RCC 7860 (cell line): Measurements from ENCODE around the gene LAMC3.

Source experiments
- DNase-seq: peaks from one replicate; pipeline ENCODE4 v3.0.0-alpha.2; 2015; ENCODE audit warnings: low spot score
- FAIRE-seq: peaks from 2 replicates; lab custom pipeline; 2012; peaks lifted over from hg19 to GRCh38; lab: Jason Lieb, UNC

The LAMC3 gene

GRCh38 chr9:130977811-130978221 lies 31.2 kb upstream of the LAMC3 start:
- FAIRE-seq (no peak), DNase-seq (no peak)

- DNase-seq (no peak), FAIRE-seq (no peak)
Measured at GRCh38 chr9:130979591-130980385, 29.2 kb upstream of the LAMC3 start.

- FAIRE-seq (no peak), DNase-seq (no peak)
Measured at GRCh38 chr9:130980526-130980925, 28.4 kb upstream of the LAMC3 start.

- DNase-seq = no peak
Measured at GRCh38 chr9:130981002-130981755, 27.8 kb upstream of the LAMC3 start.

GRCh38 chr9:130981756-130982137 lies 27.2 kb upstream of the LAMC3 start:
- DNase-seq (no peak), FAIRE-seq (no peak)

More at GRCh38 chr9:130981002-130981755, 27.8 kb upstream of the LAMC3 start:
- no peak for FAIRE-seq

GRCh38 chr9:130982636-130983358 lies 26.2 kb upstream of the LAMC3 start:
- no peak for FAIRE-seq
- no peak for DNase-seq

- DNase-seq (no peak), FAIRE-seq (no peak)
Measured at GRCh38 chr9:130983359-130983670, 25.7 kb upstream of the LAMC3 start.

GRCh38 chr9:130983970-130984369 lies 25.0 kb upstream of the LAMC3 start:
- FAIRE-seq = no peak

GRCh38 chr9:130984521-130984920 lies 24.5 kb upstream of the LAMC3 start:
- DNase-seq (no peak), FAIRE-seq (no peak)

More at GRCh38 chr9:130983970-130984369, 25.0 kb upstream of the LAMC3 start:
- no peak for DNase-seq

- FAIRE-seq = no peak
- DNase-seq = no peak
Measured at GRCh38 chr9:130985029-130985428, 23.9 kb upstream of the LAMC3 start.

- FAIRE-seq = no peak
- no peak for DNase-seq
Measured at GRCh38 chr9:130985606-130986162, 23.3 kb upstream of the LAMC3 start.

GRCh38 chr9:130986356-130986965 lies 22.5 kb upstream of the LAMC3 start:
- no peak for FAIRE-seq
- DNase-seq = no peak

GRCh38 chr9:130987054-130987453 lies 21.9 kb upstream of the LAMC3 start:
- DNase-seq (no peak), FAIRE-seq (no peak)

GRCh38 chr9:130987738-130988399 lies 21.1 kb upstream of the LAMC3 start:
- DNase-seq (no peak), FAIRE-seq (no peak)

- no peak for DNase-seq
- no peak for FAIRE-seq
Measured at GRCh38 chr9:130988400-130988747, 20.6 kb upstream of the LAMC3 start.

GRCh38 chr9:130988905-130989304 lies 20.1 kb upstream of the LAMC3 start:
- no peak for DNase-seq

GRCh38 chr9:130989391-130989790 lies 19.6 kb upstream of the LAMC3 start:
- no peak for FAIRE-seq
- DNase-seq = no peak

More at GRCh38 chr9:130988905-130989304, 20.1 kb upstream of the LAMC3 start:
- no peak for FAIRE-seq

- no peak for FAIRE-seq
- no peak for DNase-seq
Measured at GRCh38 chr9:130989891-130990290, 19.1 kb upstream of the LAMC3 start.

GRCh38 chr9:130990306-130990977 lies 18.5 kb upstream of the LAMC3 start:
- no peak for FAIRE-seq

More at GRCh38 chr9:130990306-130990977, 18.5 kb upstream of the LAMC3 start:
- DNase-seq = no peak
